Activated naive CD8-positive, alpha-beta T cell treated with anti-CD3 and anti-CD28 coated beads, Interleukin-2, amount 10 ng/mL, durations not matched to agents 7 days and 5 days (primary cell): ENCODE data around the gene VENTX. TPM values are rescaled to one million over a fixed set of nuclear protein-coding genes. Genes with fewer than 3 reads are reported as not detected.
"Not testable (repeated sequence)": the region's sequence is repeated elsewhere in the genome, so short reads cannot be mapped to it uniquely, and the experiment has no call there.

Experiments used
- ATAC-seq: fragments of 150-1000 bp; cut with Tn5 transposase; one replicate; pipeline ENCODE4 v1.10.0; 2021; ENCODE audit warnings: low read depth, moderate library complexity
- POLR2A ChIA-PET: fragments of 350-600 bp; sonication (Branson Sonifier 250); formaldehyde crosslinking; loops from one replicate; lab custom pipeline; 2021; ENCODE audit warnings: antibody characterized with exemption; lab: Charles Lee
- DNase-seq: peaks from one replicate; pipeline ENCODE4 v3.0.0; 2021
- H3K27ac Mint-ChIP-seq: one replicate; pipeline ENCODE4 v1.8.0; 2022; ENCODE audit warnings: mild to moderate bottlenecking, mixed read lengths
- H3K27me3 Mint-ChIP-seq: one replicate; pipeline ENCODE4 v1.8.0; 2022; ENCODE audit warnings: mild to moderate bottlenecking, moderate library complexity, mixed read lengths
- H3K36me3 Mint-ChIP-seq: one replicate; pipeline ENCODE4 v1.8.0; 2021; ENCODE audit warnings: mild to moderate bottlenecking, mixed read lengths
- H3K4me1 Mint-ChIP-seq: one replicate; pipeline ENCODE4 v1.8.0; 2021; ENCODE audit warnings: mixed read lengths
- H3K4me3 Mint-ChIP-seq: one replicate; pipeline ENCODE4 v1.8.0; 2022; ENCODE audit warnings: mild to moderate bottlenecking, moderate library complexity, mixed read lengths
- H3K9me3 Mint-ChIP-seq: one replicate; pipeline ENCODE4 v1.8.0; 2021; ENCODE audit warnings: mixed read lengths
- total RNA-seq, 2 experiments: library from RNA; stranded (reverse); gene quantifications; one replicate each; pipeline ENCODE4 v1.2.3, GENCODE V29; 2021

Gene VENTX
- total RNA-seq, 2 experiments from 2014 or later = 0.11 TPM; not detected in 1

DNA sequence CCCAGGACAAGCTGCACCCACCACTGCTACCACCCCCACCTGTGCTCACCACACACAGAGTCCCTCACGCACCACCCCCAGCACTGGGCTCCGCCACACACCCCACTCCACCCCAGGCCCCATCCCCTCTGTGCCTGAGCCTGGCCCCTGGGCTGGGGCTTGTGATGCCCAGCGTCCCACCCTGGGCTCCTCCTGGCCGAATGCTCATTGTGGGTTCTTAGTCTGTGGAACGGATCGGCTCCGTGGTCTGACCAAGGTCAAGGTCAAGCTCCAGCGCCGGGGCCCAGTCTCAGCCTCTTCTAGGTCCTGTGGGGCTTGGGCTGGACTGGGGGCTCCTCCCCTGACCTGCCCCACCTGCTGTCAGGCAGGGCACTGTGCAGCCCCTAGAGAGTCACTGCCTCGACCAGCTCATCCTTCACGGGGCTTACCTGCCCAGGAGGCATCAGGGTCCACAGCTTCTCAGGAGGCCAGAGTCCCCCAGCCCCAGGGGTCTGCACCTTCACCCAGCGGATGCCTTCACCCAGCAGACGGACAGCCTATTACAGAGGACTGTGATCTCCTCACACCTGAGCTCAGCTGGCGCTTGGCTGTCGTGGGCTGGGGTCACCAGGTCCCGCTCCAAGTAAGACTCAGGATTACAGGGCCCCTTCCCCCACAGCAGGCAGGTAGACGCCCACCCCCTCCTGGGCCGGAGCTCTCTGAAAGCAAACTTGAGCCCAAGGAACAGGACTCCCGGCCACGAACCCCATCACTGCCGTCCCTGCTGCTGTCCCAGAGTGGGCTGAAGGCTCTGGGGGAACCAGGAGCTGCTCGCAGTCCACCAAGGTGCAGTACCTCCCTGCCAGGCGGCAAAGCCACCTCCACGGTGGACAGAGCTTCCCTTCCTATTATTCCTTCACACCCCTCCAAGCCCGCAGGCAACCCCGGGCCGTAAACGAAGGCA lies 22.9 kb upstream of the VENTX start:
- Mint-ChIP-seq H3K4me3 (no peak overlapping the region), H3K9me3 (no peaks in the 10 kb centered on the region), H3K27ac (no peak overlapping the region), H3K36me3 (no peaks in the 10 kb centered on the region), H3K27me3 (no peaks in the 10 kb centered on the region), H3K4me1 (peaks cover 2% of the 10 kb centered on the region)
- no peak for DNase-seq
- POLR2A ChIA-PET = no interaction called here
- no peak for ATAC-seq

DNA sequence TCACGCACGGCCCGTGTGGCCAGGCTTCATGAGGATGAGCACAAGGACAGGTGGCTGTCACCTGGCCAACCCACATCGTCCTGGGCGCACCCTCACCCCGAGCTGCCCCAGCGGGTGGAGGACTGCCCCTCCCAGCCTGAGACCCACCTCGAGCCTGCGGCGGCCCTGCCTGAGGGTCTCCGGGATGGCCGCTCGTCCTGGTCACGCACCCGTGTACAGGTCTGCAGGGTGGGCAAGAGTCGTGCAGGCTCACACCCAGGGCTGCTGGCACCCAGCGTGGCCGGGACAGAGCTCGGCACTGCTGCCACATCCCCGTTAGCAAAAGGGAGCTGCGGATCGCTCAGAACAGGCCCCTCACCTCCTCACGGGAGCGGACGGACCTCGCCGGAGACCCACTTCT lies 22.1 kb upstream of the VENTX start:
- no peak for ATAC-seq
- H3K36me3 Mint-ChIP-seq = no peaks in the 10 kb centered on the region
- H3K4me1 Mint-ChIP-seq = peaks cover under 1% of the 10 kb centered on the region
- H3K4me3 Mint-ChIP-seq = no peak overlapping the region
- no peaks in the 10 kb centered on the region for H3K27me3 Mint-ChIP-seq
- POLR2A ChIA-PET = no interaction called here
- no peaks in the 10 kb centered on the region for H3K9me3 Mint-ChIP-seq
- DNase-seq = no peak
- H3K27ac Mint-ChIP-seq = no peak overlapping the region

DNA sequence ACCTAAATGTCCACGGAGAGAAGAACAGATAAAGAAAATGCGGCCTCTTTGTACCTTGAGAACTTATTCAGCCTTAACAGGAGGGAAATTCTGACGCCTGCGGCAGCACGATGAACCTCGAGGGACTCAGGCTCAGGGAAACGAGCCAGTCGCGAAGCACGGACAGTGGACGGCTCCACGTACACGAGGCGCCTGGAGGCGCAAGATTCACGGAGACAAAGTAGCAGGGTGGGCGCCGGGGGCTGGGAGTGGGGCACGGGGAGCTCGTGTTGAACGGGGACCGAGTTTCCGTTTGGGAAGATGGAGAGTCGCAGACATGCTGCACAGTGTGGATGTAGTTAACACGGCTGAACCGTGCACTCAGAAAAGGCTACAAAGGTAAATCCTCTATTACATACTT lies 20.9 kb upstream of the VENTX start:
- H3K27ac Mint-ChIP-seq = no peak overlapping the region
- peaks cover 2% of the 10 kb centered on the region for H3K27me3 Mint-ChIP-seq
- POLR2A ChIA-PET = no interaction called here
- H3K36me3 Mint-ChIP-seq = no peaks in the 10 kb centered on the region
- no peak overlapping the region for H3K4me3 Mint-ChIP-seq
- ATAC-seq (no peak), DNase-seq (no peak)
- H3K4me1 Mint-ChIP-seq = peaks cover 1% of the 10 kb centered on the region
- H3K9me3 Mint-ChIP-seq = no peaks in the 10 kb centered on the region

DNA sequence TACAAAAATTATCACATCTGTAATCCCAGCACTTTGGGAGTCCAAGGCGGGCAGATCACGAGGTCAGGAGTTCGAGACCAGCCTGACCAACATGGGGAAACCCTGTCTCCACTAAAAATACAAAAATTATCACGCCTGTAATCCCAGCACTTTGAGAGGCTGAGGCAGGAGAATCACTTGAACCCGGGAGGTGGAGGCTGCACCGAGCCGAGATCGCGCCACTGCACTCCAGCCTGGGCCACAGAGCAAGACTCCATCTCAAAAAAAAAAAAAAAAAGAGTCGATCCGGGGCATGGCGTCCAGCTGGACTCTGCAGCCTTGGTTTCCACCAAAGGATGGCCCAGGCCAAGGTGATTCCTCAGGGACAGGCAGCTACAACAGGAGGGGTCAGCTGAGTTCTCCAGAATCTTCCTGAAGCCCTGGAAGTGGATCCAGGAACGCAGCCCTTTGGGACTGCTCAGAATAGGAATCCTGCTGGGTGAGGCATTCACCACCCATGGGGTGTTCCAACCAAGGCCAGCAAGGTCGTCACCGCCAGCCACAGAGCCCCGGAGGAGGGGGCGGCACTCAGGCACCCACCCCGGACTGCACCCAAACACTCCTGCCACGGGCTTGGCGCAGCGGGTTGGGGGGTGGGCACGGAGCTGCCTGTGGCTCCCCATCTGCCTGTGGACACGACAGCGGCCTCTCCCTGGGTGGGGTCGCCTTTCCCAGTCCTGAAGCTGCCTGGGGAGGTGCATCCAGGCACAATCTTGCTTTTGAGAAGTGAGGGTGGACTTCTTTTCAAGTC lies 19.7 kb upstream of the VENTX start:
- H3K9me3 Mint-ChIP-seq = no peaks in the 10 kb centered on the region
- DNase-seq (no peak), ATAC-seq (no peak)
- peaks cover 1% of the 10 kb centered on the region for H3K4me1 Mint-ChIP-seq
- POLR2A ChIA-PET = no interaction called here
- H3K36me3 Mint-ChIP-seq = no peaks in the 10 kb centered on the region
- H3K27me3 Mint-ChIP-seq = peaks cover 2% of the 10 kb centered on the region
- no peak overlapping the region for H3K4me3 Mint-ChIP-seq
- no peak overlapping the region for H3K27ac Mint-ChIP-seq

DNA sequence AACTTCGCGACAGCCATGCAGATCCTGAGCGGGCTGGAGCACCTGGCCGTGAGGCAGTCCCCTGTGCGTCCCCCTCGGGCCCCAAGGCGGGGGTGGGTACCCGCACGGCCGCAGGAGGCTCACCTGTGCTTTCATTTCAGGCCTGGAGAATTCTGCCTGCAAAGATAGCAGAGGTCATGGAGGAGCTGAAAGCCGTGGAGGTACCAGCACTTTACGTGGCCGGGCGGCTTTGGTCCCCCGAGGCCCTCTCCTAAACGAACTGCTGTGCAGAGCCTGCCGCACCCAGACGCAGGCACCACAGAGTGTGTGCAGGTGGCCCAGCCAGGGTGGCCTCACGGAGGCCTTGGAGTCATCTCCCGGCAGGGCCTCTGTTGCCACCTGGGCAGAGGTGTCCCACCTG lies 18.8 kb upstream of the VENTX start:
- Mint-ChIP-seq H3K9me3 (no peaks in the 10 kb centered on the region), H3K4me1 (peaks cover 1% of the 10 kb centered on the region), H3K27ac (no peak overlapping the region), H3K36me3 (no peaks in the 10 kb centered on the region), H3K27me3 (peaks cover 2% of the 10 kb centered on the region), H3K4me3 (no peak overlapping the region)
- ATAC-seq (no peak), DNase-seq (no peak)
- POLR2A ChIA-PET = no interaction called here

DNA sequence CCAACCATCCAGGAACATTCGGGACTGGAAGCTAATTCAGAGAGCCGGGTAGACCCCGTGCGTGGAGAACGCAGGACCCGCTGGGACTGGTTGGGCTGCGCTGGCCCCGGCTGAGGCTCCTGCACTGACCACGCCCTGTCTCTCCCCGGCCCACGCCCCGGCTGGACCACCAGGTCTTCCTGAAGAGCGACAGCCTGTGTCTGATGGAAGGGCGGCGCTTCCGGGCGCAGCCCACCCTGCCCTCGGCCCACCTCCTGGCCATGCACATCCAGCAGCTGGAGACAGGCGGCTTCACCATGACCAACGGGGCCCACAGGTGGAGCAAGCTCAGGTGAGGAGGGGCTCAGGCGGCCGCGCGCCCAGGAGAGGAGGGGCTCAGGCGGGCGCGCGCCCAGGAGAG lies 17.9 kb upstream of the VENTX start:
- Mint-ChIP-seq H3K9me3 (no peaks in the 10 kb centered on the region), H3K27me3 (peaks cover 2% of the 10 kb centered on the region), H3K27ac (no peak overlapping the region), H3K4me1 (peaks cover 1% of the 10 kb centered on the region), H3K36me3 (no peaks in the 10 kb centered on the region), H3K4me3 (no peak overlapping the region)
- ATAC-seq = no peak
- POLR2A ChIA-PET = no interaction called here
- no peak for DNase-seq

DNA sequence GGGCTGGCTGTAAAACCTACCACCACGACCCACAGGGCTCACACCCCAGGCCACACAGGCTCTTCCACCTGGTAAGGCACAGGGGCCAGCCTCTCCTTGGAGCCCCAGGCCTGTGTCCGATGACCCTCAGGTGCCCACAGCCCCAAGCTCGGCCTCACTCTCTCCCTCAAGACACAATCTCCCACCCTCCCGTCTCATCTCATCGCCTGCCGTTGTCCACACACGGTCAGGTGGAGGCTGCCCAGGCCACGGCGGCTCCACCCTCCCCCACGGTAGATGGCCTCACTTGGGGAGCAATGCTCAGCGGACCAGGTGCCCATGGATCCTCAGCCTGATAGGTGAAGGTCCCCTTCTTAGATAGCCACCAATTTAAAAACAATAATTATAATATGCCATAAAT lies 16.3 kb upstream of the VENTX start:
- POLR2A ChIA-PET = no interaction called here
- Mint-ChIP-seq H3K4me1 (peaks cover 10% of the 10 kb centered on the region), H3K4me3 (no peak overlapping the region), H3K27ac (no peak overlapping the region), H3K36me3 (no peaks in the 10 kb centered on the region), H3K9me3 (no peaks in the 10 kb centered on the region), H3K27me3 (peaks cover 2% of the 10 kb centered on the region)
- DNase-seq (no peak), ATAC-seq (no peak)

DNA sequence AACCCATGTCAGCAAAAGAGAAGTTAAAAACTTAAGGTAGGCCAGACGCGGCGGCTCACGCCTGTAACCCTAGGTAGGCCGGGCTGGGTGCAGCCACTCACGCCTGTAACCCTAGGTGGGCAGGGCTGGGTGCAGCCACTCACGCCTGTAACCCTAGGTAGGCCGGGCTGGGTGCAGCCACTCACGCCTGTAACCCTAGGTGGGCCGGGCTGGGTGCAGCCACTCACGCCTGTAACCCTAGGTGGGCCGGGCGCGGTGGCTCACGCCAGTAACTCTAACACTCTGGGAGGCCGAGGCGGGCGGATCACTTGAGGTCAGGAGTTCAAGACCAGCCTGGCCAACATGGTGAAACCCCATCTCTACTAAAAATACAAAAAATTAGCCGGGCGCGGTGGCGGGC lies 15.9 kb upstream of the VENTX start:
- ATAC-seq, H3K9me3 Mint-ChIP-seq, DNase-seq, H3K27ac Mint-ChIP-seq, H3K27me3 Mint-ChIP-seq, POLR2A ChIA-PET, H3K36me3 Mint-ChIP-seq, H3K4me3 Mint-ChIP-seq: not testable (repeated sequence)
- peaks cover 13% of the 10 kb centered on the region for H3K4me1 Mint-ChIP-seq

DNA sequence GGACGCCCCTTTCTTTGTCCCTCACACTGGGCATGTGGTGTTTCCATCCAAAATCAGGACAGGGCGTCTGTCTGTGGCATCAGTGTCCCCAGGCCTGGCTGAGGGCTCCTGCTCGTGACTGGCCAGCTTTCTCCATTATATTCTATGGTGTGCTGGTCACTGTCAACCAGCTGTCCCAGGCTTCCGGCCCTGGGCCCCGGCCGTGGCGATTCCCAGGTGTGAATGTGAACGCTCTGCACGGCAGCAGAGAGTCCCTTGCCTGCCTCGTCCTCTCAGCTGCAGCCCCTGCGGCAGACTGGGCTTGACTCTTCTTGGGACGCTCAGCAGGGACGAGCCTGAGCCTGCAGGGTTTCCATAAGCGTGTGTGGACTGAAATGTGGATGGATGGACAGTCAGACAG lies 13.6 kb upstream of the VENTX start:
- Mint-ChIP-seq H3K4me3 (no peak overlapping the region), H3K27ac (no peak overlapping the region), H3K4me1 (peaks cover 14% of the 10 kb centered on the region), H3K36me3 (no peaks in the 10 kb centered on the region), H3K9me3 (no peaks in the 10 kb centered on the region), H3K27me3 (peaks cover 22% of the 10 kb centered on the region)
- DNase-seq (no peak), ATAC-seq (no peak)
- POLR2A ChIA-PET = no interaction called here

DNA sequence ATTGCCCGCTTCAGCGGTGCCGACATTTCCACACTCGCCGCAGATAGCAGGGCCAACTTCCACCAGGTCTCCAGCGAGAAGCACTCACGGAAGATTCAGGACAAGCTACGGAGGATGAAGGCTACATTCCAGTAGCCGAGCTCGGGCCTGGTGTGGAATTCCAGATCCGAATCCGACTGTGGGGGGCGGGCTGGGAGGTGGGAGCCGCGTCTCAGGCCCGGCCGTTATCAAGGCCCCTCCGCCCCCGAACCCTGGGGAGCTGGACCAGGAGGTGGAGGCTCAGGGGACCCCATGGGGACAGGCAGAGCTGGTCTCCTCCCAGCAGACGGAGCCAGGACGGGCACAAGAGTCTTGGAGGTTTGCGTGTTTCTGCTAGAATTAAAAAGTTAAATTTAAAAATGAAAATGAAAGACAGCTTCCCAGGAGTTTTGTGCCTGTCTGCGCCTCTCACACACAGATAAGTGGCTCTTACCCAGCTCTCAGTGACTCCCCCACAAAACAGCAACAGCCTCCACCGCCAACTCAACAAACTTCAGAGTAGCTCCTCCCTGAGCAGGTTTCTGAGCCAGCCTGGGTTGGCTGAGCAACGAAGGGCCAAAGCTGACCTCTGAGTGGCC lies 12.8 kb upstream of the VENTX start:
- ATAC-seq (no peak), DNase-seq (no peak)
- peak overlapping the region; percentile 67 for H3K4me3 Mint-ChIP-seq
- H3K9me3 Mint-ChIP-seq = no peaks in the 10 kb centered on the region
- H3K36me3 Mint-ChIP-seq = peaks cover 1% of the 10 kb centered on the region
- peaks cover 28% of the 10 kb centered on the region for H3K27me3 Mint-ChIP-seq
- peaks cover 17% of the 10 kb centered on the region for H3K4me1 Mint-ChIP-seq
- POLR2A ChIA-PET = interaction anchor here (0.6 to 1.3 kb wide), 2 partner anchors 51 to 54 kb away, joined by 3 to 4 read pairs; no protein-coding TSS in a partner anchor
- peak overlapping the region; percentile 82 for H3K27ac Mint-ChIP-seq

DNA sequence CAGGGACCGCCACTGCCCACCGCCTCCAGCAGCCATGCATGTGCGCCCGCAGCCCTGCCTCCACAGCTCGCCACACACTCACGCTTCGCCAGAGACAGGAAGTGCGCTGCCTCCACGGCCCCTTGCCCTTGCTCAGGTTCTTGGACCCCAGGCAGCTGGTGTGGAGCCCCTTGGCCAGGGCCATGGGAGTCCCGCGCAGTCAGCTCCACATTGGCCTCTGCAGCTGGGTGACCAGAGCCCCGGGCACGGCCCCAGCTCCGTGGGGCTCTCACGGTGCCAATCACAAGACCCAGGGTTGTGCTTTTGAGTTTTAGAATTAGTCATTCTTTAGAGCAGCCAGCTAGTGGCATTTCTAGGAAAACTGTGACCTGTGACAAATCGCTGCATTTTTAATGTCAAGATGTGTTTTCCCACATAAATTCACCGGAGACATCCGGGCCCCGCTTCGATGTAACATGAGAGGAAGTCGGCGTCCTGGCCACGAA lies 11.9 kb upstream of the VENTX start:
- peak overlapping the region; percentile 67 for H3K4me3 Mint-ChIP-seq
- POLR2A ChIA-PET = interaction anchor here (0.6 to 1.3 kb wide), 2 partner anchors 50 to 53 kb away, joined by 3 to 4 read pairs; no protein-coding TSS in a partner anchor
- ATAC-seq = peak; percentile 59
- H3K9me3 Mint-ChIP-seq = no peaks in the 10 kb centered on the region
- peak overlapping the region; percentile 82 for H3K27ac Mint-ChIP-seq
- peaks cover 1% of the 10 kb centered on the region for H3K36me3 Mint-ChIP-seq
- H3K4me1 Mint-ChIP-seq = peaks cover 17% of the 10 kb centered on the region
- peaks cover 28% of the 10 kb centered on the region for H3K27me3 Mint-ChIP-seq
- peak; percentile 57 for DNase-seq

DNA sequence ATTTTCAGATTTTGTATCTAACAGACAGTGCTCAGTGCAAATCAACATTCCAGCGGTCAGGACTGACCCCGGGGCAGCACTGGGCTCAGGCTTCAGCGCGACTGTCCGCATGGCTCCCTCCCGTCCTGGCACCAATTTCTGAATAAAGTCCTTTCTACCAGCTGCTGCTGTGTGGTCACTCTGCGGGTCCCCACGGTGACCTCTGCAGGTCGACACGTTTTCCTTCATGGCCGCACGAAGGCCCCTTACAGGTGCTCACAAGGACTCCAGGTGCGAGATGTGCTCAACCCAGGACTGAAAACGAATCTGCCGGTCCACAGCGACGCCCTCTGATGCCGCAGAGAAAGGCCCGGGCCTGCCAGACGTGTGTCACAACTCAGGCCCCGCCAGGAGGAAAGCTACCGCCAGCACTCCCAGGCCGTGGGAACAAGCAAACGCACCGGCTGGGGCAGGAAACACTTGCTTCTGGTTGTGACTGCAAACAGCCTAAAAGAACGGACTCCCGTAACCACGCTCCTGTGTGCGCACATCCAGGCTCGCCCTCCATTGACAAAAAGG lies 11.3 kb upstream of the VENTX start:
- peak; percentile 56 for DNase-seq
- no peaks in the 10 kb centered on the region for H3K9me3 Mint-ChIP-seq

DNA sequence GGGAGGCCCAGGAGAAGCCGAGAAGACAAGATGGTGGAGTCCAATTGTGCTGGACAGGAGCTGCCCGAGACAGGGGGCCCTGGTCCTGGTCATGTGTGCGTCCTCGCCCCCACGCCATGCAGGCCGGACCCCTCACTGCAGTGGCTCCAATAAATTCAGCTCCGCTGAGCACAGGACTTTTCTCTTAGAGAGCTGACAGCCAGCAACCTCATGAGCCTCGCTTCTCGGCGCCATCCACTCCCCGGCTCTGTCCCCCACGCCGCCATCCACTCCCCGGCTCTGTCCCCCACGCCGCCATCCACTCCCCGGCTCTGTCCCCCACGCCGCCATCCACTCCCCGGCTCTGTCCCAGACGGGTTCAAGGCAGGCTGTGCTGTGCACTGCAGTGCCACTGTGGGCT lies 10.4 kb upstream of the VENTX start:
- no peaks in the 10 kb centered on the region for H3K9me3 Mint-ChIP-seq
- peaks cover 1% of the 10 kb centered on the region for H3K36me3 Mint-ChIP-seq
- DNase-seq = no peak
- peaks cover 38% of the 10 kb centered on the region for H3K27me3 Mint-ChIP-seq
- H3K4me3 Mint-ChIP-seq = no peak overlapping the region
- no peak overlapping the region for H3K27ac Mint-ChIP-seq
- H3K4me1 Mint-ChIP-seq = peaks cover 16% of the 10 kb centered on the region
- ATAC-seq = no peak
- POLR2A ChIA-PET = no interaction called here

More for the DNA sequence above, 11.3 kb upstream of the VENTX start:
- H3K27ac Mint-ChIP-seq = peak overlapping the region; percentile 82
- peaks cover 17% of the 10 kb centered on the region for H3K4me1 Mint-ChIP-seq
- peak; percentile 65 for ATAC-seq
- peak overlapping the region; percentile 67 for H3K4me3 Mint-ChIP-seq
- H3K36me3 Mint-ChIP-seq = peaks cover 1% of the 10 kb centered on the region
- peaks cover 31% of the 10 kb centered on the region for H3K27me3 Mint-ChIP-seq
- POLR2A ChIA-PET = no interaction called here
